ENCODE measurements around the gene SAMD11. TPM values are rescaled to one million over a fixed set of nuclear protein-coding genes. Genes with fewer than 3 reads are reported as not detected.
A peak's percentile ranks its signal among the peaks of the same experiment; 100 is the strongest.

The SAMD11 gene
- total RNA-seq, 2 donors from 2014 or later, result 4.5 to 61.6 TPM

GRCh38 chr1:965526-966134, 41.9 kb downstream of the SAMD11 start:
- H3K9me3 ChIP-seq, result no peaks in the 10 kb centered on the region
- no peak for DNase-seq (ENCODE audit: low spot score)
- no peaks in the 10 kb centered on the region for H3K27me3 ChIP-seq (replicated peaks; ENCODE audit: insufficient read depth)
- TF ChIP-seq CTCF (IDR thresholded peaks at IDR 0.05) (no peak), POLR2A (IDR thresholded peaks at IDR 0.05) (no peak), POLR2AphosphoS5 (IDR thresholded peaks at IDR 0.05) (no peak)
- peaks cover 6% of the 10 kb centered on the region for H3K4me1 ChIP-seq (replicated peaks)
- WGBS, result 88% methylated on average over 21 of the region's 26 CpGs
- intact Hi-C loops (cut with DNase I), result loop anchor here (5.0 kb wide), 1 partner anchor 58 kb away; no protein-coding TSS in a partner anchor
- H3K36me3 ChIP-seq, result no peaks in the 10 kb centered on the region
- H3K4me3 ChIP-seq, result no peak overlapping the region
- H3K27ac ChIP-seq, result peak overlapping the region; percentile 85 to 89

DNA sequence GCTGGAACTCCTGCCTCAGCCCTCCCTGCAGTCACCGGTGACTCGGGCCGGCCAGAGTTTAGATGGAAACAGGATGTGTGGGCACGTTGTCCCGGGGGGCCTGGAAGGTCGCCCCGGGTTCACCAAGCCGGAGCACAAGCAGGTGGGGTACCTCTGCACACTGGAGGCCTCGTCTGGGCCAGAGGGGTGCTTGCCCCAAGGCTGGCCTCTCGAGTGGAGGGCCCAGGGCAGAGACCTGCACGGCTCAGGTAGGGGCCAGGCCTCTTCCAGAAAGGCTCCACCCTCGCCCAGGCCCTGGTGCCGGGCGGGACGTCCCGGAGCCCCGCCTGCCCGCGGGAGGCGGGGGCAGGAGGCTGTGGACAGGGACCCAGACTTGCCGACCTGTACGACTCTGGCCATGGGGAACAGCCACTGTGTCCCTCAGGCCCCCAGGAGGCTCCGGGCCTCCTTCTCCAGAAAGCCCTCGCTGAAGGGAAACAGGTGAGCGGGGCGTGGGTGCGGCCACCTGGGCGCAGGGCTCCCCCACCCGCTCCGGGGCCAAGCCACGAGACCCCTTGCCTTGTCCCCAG, 42.5 kb downstream of the SAMD11 start, which contains the start of gene PLEKHN1:
Gene PLEKHN1 (plus strand): TSS at position 348 of the 569 bp plus-strand sequence. CDS start 50 bp downstream, at position 398.
- Histone ChIP-seq H3K4me3 (peak within 1 kb of the TSS; percentile 47 to 55), H3K27ac (peak within 1 kb of the TSS; percentile 85 to 89), H3K4me1 (replicated peaks) (peaks cover 6% of the 10 kb centered on the region), H3K9me3 (no peaks in the 10 kb centered on the region), H3K36me3 (no peaks in the 10 kb centered on the region), H3K27me3 (replicated peaks; ENCODE audit: insufficient read depth) (no peaks in the 10 kb centered on the region)
- DNase-seq (ENCODE audit: low spot score), result peak; percentile 46
- TF ChIP-seq CTCF (IDR thresholded peaks at IDR 0.05), result no peak
- TF ChIP-seq POLR2A (IDR thresholded peaks at IDR 0.05), result peak; percentile 61
- no peak for TF ChIP-seq POLR2AphosphoS5 (IDR thresholded peaks at IDR 0.05)
- WGBS, result 2% methylated on average over 17 of the region's 31 CpGs
- intact Hi-C loops (cut with DNase I), result loop anchor here (5.0 kb wide), 1 partner anchor 59 kb away; no protein-coding TSS in a partner anchor

DNA sequence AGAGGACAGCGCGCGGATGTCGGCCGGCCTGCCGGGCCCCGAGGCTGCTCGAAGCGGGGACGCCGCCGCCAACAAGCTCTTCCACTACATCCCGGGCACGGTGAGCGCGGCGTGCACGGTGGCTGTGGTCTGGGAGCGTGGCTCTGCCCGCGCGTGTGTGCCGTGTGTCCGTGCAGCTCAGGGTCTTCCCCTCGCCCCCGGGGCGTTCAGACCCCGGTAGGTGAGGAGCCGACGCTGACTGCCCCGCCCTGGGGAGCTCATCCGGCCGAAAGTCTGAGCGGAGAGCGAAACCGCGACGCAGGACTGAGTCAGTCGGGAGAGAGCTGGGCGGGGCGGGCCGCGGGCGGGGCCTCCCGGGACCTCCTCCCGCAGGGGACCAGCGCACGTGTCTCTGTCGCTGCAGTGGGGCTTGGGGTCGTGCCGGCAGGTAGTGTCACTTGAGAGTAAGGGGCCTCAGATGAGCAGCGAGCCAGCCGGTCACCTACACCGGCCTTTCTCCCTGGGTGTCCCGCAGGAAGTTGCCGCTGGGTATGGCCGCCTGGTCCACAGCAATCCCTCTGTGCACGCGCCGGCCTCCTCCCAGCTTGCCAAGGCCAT, 43.1 kb downstream of the SAMD11 start:
- H3K27me3 ChIP-seq (replicated peaks; ENCODE audit: insufficient read depth), result no peaks in the 10 kb centered on the region
- H3K4me1 ChIP-seq (replicated peaks), result peaks cover 6% of the 10 kb centered on the region
- H3K4me3 ChIP-seq, result peak overlapping the region; percentile 47 to 55
- DNase-seq (ENCODE audit: low spot score), result peak; percentile 71
- under 1% methylated on average over 52 of the region's 60 CpGs for WGBS
- peak overlapping the region; percentile 85 to 89 for H3K27ac ChIP-seq
- intact Hi-C loops (cut with DNase I), result loop anchor here (5.0 kb wide), 1 partner anchor 60 kb away; no protein-coding TSS in a partner anchor
- TF ChIP-seq POLR2AphosphoS5 (IDR thresholded peaks at IDR 0.05) (peak; percentile 64), CTCF (IDR thresholded peaks at IDR 0.05) (no peak), POLR2A (IDR thresholded peaks at IDR 0.05) (peak; percentile 75)
- no peaks in the 10 kb centered on the region for H3K9me3 ChIP-seq
- no peaks in the 10 kb centered on the region for H3K36me3 ChIP-seq

DNA sequence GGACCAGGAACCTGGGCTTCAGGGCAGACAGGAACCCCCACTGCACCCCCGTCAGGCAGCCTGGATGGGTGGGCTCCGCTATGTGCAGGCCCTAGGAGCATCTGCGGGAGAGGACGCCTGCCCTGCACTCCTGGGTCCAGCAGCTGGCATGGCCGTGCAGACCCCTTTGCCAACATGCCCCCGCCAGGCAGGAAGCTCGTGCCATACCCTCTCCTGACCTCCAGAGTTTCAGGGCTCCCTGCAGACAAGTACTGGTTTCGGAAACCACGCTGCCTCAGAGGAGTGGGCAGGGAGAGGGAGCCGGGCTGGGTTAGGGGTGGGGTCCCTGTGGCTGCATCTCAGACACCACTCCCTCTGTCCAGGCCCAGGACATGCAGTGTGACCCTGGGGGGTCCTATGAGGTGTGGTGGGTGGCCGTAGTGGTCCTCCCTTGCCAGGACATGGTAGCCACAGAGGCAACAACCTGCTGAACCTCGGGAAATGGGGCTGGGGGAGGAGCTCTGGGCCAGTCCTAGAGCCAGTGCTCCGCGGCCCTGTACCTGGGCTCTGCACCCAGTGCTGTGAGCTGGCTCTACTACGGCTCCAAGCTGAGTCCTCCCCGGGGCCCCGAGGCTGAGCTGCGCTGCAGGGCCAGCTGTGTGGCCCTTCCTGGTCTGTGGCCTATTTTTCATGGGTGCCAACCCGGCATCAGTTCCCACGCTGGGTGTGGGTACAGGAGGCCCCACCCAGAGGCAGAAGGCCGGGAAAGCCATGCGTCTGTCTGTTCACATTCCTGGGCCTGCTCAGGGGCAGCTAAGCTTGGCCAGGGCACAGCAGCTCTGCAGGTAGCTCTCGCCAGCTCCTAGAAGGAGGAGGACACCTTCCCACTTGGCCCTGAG, 44.0 kb downstream of the SAMD11 start:
- H3K27me3 ChIP-seq (replicated peaks; ENCODE audit: insufficient read depth), result no peaks in the 10 kb centered on the region
- intact Hi-C loops (cut with DNase I), result loop anchor here (5.0 kb wide), 1 partner anchor 60 kb away; no protein-coding TSS in a partner anchor
- TF ChIP-seq POLR2A (IDR thresholded peaks at IDR 0.05) (no peak), CTCF (IDR thresholded peaks at IDR 0.05) (no peak), POLR2AphosphoS5 (IDR thresholded peaks at IDR 0.05) (no peak)
- no peaks in the 10 kb centered on the region for H3K36me3 ChIP-seq
- peaks cover 6% of the 10 kb centered on the region for H3K4me1 ChIP-seq (replicated peaks)
- WGBS, result 72% methylated on average over 19 of the region's 23 CpGs
- no peak overlapping the region for H3K4me3 ChIP-seq
- no peaks in the 10 kb centered on the region for H3K9me3 ChIP-seq
- DNase-seq (ENCODE audit: low spot score), result no peak
- no peak overlapping the region for H3K27ac ChIP-seq

Measured in prostate gland (tissue), 2 donors.